ENCODE measurements around the gene DSC3.

Gene DSC3

GRCh38 chr18:31042406-31043181 is at the start of gene DSC3:
Gene DSC3 (minus strand): TSS chr18:31042742. CDS start chr18:31042660, 82 bp downstream.
- DNase-seq = no peak

- DNase-seq = no peak
Measured at GRCh38 chr18:31091350-31091749, 48.8 kb upstream of the DSC3 start.

GRCh38 chr18:31088532-31088931 is 46.0 kb upstream of the DSC3 start:
- DNase-seq = no peak

- no peak for DNase-seq
Measured at GRCh38 chr18:31079973-31080372, 37.4 kb upstream of the DSC3 start.

- DNase-seq = no peak
Measured at GRCh38 chr18:31077878-31078277, 35.3 kb upstream of the DSC3 start.

- DNase-seq = no peak
Measured at GRCh38 chr18:31072175-31072574, 29.6 kb upstream of the DSC3 start.

GRCh38 chr18:31070206-31070605 is 27.7 kb upstream of the DSC3 start:
- no peak for DNase-seq

- DNase-seq = no peak
Measured at GRCh38 chr18:31066266-31066665, 23.7 kb upstream of the DSC3 start.

GRCh38 chr18:31065036-31065773 is 22.7 kb upstream of the DSC3 start:
- DNase-seq = no peak

- no peak for DNase-seq
Measured at GRCh38 chr18:31064130-31064529, 21.6 kb upstream of the DSC3 start.

GRCh38 chr18:31061945-31062344 is 19.4 kb upstream of the DSC3 start:
- DNase-seq = no peak

GRCh38 chr18:31058897-31059296 is 16.4 kb upstream of the DSC3 start:
- no peak for DNase-seq

- no peak for DNase-seq
Measured at GRCh38 chr18:31057917-31058316, 15.4 kb upstream of the DSC3 start.

- DNase-seq = no peak
Measured at GRCh38 chr18:31057051-31057450, 14.5 kb upstream of the DSC3 start.

- no peak for DNase-seq
Measured at GRCh38 chr18:31056296-31056695, 13.8 kb upstream of the DSC3 start.

- DNase-seq = no peak
Measured at GRCh38 chr18:31050635-31051034, 8.1 kb upstream of the DSC3 start.

- no peak for DNase-seq
Measured at GRCh38 chr18:31049189-31049588, 6.6 kb upstream of the DSC3 start.

- no peak for DNase-seq
Measured at GRCh38 chr18:31048216-31048615, 5.7 kb upstream of the DSC3 start.

GRCh38 chr18:31046916-31047315 is 4.4 kb upstream of the DSC3 start:
- no peak for DNase-seq

GRCh38 chr18:31045599-31045998 is 3.1 kb upstream of the DSC3 start:
- no peak for DNase-seq

- DNase-seq = no peak
Measured at GRCh38 chr18:31044926-31045325, 2.4 kb upstream of the DSC3 start.

- no peak for DNase-seq
Measured at GRCh38 chr18:31043709-31044108, 1.2 kb upstream of the DSC3 start.

GRCh38 chr18:31042084-31042405 is 497 bp downstream of the DSC3 start:
- DNase-seq = no peak

- no peak for DNase-seq
Measured at GRCh38 chr18:31041271-31042083, 1.1 kb downstream of the DSC3 start.
